GM19328 (cell line): ENCODE measurements around the gene FBXL7.

Experiments
- ATAC-seq: cut with Tn5 transposase; IDR thresholded peaks from one replicate; pipeline ENCODE4 v1.9.1; 2021; ENCODE audit warnings: mild to moderate bottlenecking, moderate library complexity; ENCODE audit not compliant: unreplicated experiment

The FBXL7 gene

DNA sequence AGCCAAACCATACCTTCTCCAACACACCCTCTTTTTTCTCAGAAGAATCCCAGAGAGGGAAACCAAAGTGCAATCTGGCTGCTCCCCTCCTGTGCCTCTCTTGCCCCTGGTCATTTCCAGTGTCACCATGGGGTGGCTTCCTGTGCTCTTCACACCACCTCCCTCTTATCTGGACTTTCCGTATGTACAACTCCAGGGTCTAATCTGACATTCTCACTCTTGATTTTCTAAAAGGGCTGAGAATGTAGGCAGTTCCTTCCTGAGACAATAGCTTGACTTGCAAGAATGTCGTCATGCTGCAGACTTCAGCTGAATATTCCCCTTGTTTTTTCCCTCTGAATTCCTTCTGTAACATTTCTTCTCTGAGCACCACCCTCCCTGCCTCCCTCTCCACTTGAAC lies 110.2 kb downstream of the FBXL7 start:
- no peak for ATAC-seq

- ATAC-seq = no peak
These were observed 111.0 kb downstream of the FBXL7 start for GRCh38 chr5:15611008-15611407.

DNA sequence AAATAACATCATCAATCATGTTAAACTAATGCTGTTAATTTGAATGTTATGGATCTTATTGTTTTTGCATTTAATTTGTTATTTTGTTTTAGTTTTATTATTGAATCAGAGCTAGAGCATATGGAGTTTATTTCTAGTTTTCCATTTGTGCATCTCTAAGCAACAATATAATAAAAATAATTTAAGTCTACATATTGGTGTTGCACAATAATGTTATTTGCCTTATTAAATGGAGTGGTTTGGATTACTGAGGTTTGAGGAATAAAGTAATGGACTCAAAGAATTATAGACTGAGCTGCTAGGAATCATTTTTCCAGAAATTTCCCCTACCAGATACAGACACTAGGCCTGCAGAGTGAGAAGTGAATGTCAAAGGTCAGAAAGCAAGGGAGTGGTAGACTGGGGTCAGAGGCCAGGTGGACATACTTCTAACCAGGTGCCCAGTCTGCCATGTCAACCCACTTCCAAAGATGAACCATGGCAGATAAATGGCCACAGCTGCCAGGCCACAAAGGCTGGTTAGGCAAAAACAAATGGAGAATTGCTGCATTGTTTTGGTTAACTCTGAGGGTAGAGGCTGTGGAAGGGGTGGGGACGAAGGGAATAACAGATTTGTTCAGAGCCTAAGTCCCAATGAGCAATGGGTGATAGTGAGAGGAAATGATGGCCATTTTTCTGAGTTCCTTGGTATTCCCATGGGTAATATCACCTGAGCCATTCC lies 113.1 kb downstream of the FBXL7 start:
- ATAC-seq = no peak

GRCh38 chr5:15614679-15615078 lies 114.7 kb downstream of the FBXL7 start:
- ATAC-seq = no peak

DNA sequence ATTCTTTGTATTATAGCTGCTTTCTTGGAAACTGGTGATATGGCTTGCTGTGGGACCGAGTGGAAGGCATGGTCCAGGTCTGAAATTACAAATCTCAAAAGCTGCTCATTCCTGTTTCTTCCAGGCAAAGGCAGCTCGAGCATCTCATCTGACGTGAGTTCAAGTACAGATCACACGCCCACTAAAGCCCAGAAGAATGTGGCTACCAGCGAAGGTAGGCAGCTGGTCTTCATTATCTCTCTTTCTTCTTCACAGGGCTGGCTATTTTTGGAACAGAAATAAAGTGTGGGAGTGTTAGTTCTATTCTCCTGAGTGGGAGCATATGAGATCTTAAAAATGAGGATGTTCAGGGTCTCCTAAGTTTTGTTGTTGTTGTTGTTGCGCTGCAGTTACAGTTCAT lies 115.9 kb downstream of the FBXL7 start:
- ATAC-seq = no peak

DNA sequence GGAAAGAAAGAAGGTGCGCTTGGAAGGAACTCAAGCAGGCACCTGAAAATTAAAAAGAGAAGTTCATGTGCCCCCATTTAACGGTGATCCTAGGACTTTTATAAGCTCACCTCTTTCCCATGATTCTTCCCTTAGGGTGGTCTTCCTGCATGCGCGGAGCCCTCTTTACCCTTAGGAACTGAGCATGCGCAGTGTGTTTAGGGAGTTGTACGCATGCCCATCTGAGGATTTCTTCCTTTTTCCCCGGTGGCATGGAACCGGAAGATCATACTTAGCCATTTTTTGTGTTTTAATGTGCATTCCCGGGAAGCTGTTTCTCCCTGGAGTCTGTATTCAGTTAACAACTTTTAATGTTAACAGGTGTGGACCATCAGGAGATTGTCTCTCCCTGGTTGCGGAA lies 119.0 kb downstream of the FBXL7 start:
- no peak for ATAC-seq

GRCh38 chr5:15620501-15620900 lies 120.5 kb downstream of the FBXL7 start:
- no peak for ATAC-seq

DNA sequence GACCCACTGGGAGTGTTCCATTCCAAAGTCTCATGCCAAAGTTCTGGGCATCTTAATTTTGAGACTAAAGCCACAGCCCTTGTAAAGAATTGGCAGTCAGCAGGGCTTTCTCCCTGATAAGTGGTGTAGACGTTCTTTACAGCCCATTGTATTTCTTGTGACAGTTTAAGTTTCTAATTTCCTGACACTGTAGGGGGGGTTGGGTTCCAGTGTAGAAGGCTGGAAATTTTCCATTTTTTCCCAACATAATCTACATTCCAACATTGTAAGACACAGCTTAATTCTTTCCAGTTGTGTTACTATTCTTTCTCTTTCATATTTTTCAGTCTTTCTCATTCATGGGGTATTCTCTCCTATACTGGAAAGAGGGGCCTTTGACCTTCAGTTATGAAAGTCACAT lies 121.1 kb downstream of the FBXL7 start:
- ATAC-seq = no peak

- ATAC-seq = no peak
These were observed 123.8 kb downstream of the FBXL7 start for GRCh38 chr5:15623794-15624193.

- ATAC-seq = no peak
These were observed 127.1 kb downstream of the FBXL7 start for GRCh38 chr5:15627109-15627508.

DNA sequence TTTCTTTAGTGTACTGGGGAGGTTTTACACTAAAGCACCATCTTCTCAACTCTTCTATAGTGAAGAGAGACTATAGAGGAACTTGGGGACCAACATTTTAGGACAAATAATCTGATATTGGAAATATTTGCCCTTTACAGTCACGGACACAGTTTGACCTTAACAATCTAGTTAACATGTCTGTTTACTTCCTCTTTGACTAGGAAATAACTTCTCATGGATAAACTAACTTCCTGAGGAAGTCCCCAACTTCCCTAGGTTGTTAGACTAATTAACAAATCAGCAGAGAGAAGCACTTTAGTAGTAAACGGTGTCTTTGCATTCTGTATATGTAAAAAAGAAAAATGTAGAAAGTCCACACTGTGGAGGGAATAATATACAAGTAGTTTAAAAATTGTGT lies 127.7 kb downstream of the FBXL7 start:
- ATAC-seq = no peak

GRCh38 chr5:15630441-15630840 lies 130.5 kb downstream of the FBXL7 start:
- no peak for ATAC-seq

- no peak for ATAC-seq
These were observed 134.8 kb downstream of the FBXL7 start for GRCh38 chr5:15634591-15635288.

GRCh38 chr5:15635289-15635616 lies 135.3 kb downstream of the FBXL7 start:
- no peak for ATAC-seq

- ATAC-seq = no peak
These were observed 137.4 kb downstream of the FBXL7 start for GRCh38 chr5:15637345-15637744.

- ATAC-seq = no peak
These were observed 137.9 kb downstream of the FBXL7 start for GRCh38 chr5:15637886-15638285.

- ATAC-seq = no peak
These were observed 138.3 kb downstream of the FBXL7 start for GRCh38 chr5:15638296-15638695.

- ATAC-seq = no peak
These were observed 139.3 kb downstream of the FBXL7 start for GRCh38 chr5:15639288-15639687.

DNA sequence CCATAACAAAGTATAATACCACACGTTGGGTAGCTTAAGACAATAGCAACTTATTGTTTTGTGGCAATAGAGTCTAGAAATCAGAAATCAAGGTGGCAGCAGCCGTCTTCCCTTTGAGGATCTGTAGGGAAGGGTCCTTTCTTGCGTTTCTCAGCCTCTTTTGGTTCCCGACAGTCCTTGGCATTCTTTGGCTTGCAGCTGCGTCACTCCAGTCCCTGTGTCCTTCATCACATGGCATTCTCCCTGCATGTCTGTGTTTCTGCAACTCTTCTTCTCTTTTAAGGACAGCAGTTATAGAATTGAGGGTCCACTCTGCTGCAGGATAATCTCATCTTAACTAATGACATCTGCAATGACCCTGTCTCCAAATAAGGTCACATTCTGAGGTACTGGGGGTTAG lies 140.1 kb downstream of the FBXL7 start:
- no peak for ATAC-seq

DNA sequence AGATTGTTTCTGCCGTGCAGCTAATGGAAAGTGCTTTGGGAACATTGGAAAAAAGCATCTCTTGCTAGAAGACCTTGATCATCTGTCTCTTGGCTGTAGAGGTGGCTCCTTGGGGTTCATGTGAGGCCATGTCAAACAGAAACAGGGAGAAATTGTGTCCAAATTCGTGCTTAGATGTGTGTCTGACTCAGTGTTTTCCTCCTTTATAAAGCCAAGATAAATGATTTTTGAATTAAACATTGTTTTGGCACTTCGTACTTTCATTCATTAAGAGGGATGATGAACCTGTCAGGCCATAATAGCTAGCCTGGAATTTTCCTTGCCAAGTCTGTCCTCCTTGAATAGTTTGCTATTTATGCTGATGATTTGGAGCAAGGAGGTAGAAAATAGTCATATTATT lies 143.8 kb downstream of the FBXL7 start:
- no peak for ATAC-seq

DNA sequence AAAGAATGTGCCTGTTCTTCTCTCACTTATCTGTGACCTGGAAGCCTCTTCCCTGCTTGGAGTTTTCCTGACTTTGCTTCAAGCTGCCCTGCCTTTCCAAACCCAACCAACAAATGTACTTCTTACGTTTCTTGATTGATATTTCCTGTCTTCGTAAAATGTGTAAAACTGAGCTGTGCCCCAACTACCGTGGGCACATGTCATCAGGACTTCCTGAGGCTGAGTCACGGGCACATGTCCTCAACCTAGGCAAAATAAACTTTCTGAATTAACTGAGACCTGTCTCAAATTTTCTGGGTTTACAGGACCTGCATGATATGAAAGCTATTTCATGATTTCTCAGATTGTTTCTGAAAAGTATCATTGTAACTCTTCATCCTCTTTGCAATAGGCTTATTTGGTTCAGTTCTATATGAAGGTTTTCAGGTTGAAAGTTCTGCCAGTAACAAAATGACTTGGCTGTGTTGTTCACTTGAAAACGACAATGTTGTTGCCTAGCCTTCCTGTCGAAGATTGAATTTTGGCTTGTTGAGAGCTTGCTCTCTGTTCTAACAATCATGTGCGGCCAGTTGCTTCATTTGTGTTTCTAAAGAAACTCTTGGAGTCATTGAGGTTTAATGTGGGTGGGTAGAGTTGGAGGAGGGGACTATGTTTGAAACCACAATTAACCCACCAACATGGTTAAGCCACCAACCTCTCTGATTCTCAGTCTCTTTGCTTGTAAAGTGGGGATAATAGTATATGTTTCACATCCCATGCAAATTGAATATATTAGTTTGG lies 145.6 kb downstream of the FBXL7 start:
- no peak for ATAC-seq

- ATAC-seq = no peak
These were observed 146.4 kb downstream of the FBXL7 start for GRCh38 chr5:15646371-15646770.
